Transverse colon (tissue), 4 donors: ENCODE measurements around the gene FBXO17. TPM values are rescaled to one million over a fixed set of nuclear protein-coding genes. Genes with fewer than 3 reads are reported as not detected.
"Not testable (repeated sequence)": the region's sequence is repeated elsewhere in the genome, so short reads cannot be mapped to it uniquely, and the experiment has no call there.

Experiments
- DNase-seq: peaks from one replicate; pipeline ENCODE4 v3.0.0-alpha.2; 2019
- H3K27ac ChIP-seq, 4 donors: fragments of 200-600 bp; sonication (generic); 2 replicates each; pipeline ENCODE4 v1.5.1; 2016 to 2018; ENCODE audit warnings: inconsistent platforms in 4 of 4
- H3K27me3 ChIP-seq: fragments of 200-600 bp; sonication (generic); 2 replicates; pipeline ENCODE4 v1.5.1; 2017; ENCODE audit warnings: inconsistent platforms
- H3K36me3 ChIP-seq, 4 donors: fragments of 200-600 bp; sonication (generic); 2 replicates each; pipeline ENCODE4 v1.5.1; 2017 to 2019; ENCODE audit warnings: inconsistent platforms in 4 of 4
- H3K4me1 ChIP-seq, 4 donors: fragments of 200-600 bp; sonication (generic); 2 replicates each; pipeline ENCODE4 v1.5.1; 2017 to 2020; ENCODE audit warnings: inconsistent platforms in 4 of 4
- H3K4me3 ChIP-seq, 4 donors: fragments of 200-600 bp; sonication (generic); 1 replicate in 1 of 4; 2 replicates in 3 of 4; pipeline versions ENCODE4 v1.5.1 to v1.6.1; 2017 to 2019; ENCODE audit warnings: inconsistent platforms in 4 of 4
- H3K9me3 ChIP-seq, 2 donors: fragments of 200-600 bp; sonication (generic); 2 replicates each; pipeline ENCODE4 v1.5.1; 2017 to 2019; ENCODE audit warnings: inconsistent platforms in 2 of 2
- EP300 ChIP-seq: sonication (generic); formaldehyde crosslinking; IDR thresholded peaks from one replicate; pipeline ENCODE4 v1.6.1; 2017; ENCODE audit warnings: antibody characterized with exemption, low read depth
- POLR2A ChIP-seq: fragments of 450-650 bp; IDR thresholded peaks from one replicate; pipeline ENCODE4 v1.6.1; 2016; ENCODE audit warnings: antibody characterized with exemption, mild to moderate bottlenecking, moderate library complexity
- POLR2AphosphoS5 ChIP-seq, 3 donors: sonication (generic); formaldehyde crosslinking; IDR thresholded peaks; one replicate each; pipeline ENCODE4 v1.6.1; 2016; ENCODE audit warnings: antibody characterized with exemption in 3 of 3
- WGBS, 2 donors: methylation state at CpG; one replicate each; pipeline ENCODE4 v1.1.5; 2018; ENCODE audit warnings: low coverage in 1 of 2; 5-methylcytosine and 5-hydroxymethylcytosine counted together
- in situ Hi-C, 4 donors: fragments of 200-750 bp; cut with MboI; loops; one replicate each; pipeline versions ENCODE4 v1.15.0 to v1.15.1; 2017; ENCODE audit warnings: low sequenced_read_pairs in 3 of 4, low pct_ligation_motif_present in 1 of 4, low pct_unique_long_range_greater_than_20kb in 1 of 4
- intact Hi-C: fragments of 100-400 bp; cut with DNase I; formaldehyde crosslinking; loops from one replicate; pipeline ENCODE4 v1.15.1; 2023; ENCODE audit warnings: low total_unique reads
- total RNA-seq, 4 donors: library from RNA; depleted of rRNA; stranded (reverse); fragments of >200 nt; gene quantifications; one replicate each; pipeline ENCODE4 v1.1.0, GENCODE V29; 2016
- TF ChIP-seq, protein P1 (sequence below), 5 experiments: fragments of 200-600 bp in 3 of 5; fragments of 450-650 bp in 2 of 5; sonication (generic) in 3 of 5; IDR thresholded peaks; 1 replicate in 2 of 5; 2 replicates in 3 of 5; pipeline ENCODE4 v1.5.1; 2016 to 2017; ENCODE audit warnings: antibody characterized with exemption in 5 of 5, inconsistent platforms in 3 of 5, mild to moderate bottlenecking in 2 of 5, moderate library complexity in 1 of 5

FBXO17 gene
- total RNA-seq, 4 donors from 2014 or later, result 2.2 to 7.8 (median 2.4) TPM

DNA sequence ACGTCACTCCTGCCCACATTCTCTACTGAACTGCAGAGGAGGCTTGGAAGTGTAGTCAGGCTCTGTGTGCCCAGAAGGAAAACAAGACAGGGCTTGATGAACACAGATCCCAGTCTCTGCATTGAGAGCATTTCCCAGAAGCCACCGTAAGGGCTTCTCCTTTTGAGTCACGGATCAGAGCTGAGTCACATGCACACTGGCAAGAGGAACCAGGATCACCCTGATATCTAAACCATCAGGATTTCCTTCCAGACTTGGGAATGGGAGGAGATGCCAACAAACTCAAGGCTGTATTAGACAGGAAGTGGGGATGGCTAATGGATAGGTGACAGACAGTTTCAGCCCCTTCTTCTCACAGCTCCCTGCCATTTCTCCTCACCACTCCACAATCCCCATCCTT is 17.7 kb upstream of the FBXO17 start:
- Histone ChIP-seq H3K4me1 (no peaks in the 10 kb centered on the region), H3K9me3 (no peaks in the 10 kb centered on the region), H3K27ac (no peak overlapping the region), H3K36me3 (no peaks in the 10 kb centered on the region), H3K27me3 (peaks cover 4% of the 10 kb centered on the region), H3K4me3 (no peak overlapping the region)
- TF ChIP-seq POLR2AphosphoS5 (IDR thresholded peaks at IDR 0.05) (no peak), POLR2A (no peak), EP300 (no peak)
- TF ChIP-seq, protein P1, sequence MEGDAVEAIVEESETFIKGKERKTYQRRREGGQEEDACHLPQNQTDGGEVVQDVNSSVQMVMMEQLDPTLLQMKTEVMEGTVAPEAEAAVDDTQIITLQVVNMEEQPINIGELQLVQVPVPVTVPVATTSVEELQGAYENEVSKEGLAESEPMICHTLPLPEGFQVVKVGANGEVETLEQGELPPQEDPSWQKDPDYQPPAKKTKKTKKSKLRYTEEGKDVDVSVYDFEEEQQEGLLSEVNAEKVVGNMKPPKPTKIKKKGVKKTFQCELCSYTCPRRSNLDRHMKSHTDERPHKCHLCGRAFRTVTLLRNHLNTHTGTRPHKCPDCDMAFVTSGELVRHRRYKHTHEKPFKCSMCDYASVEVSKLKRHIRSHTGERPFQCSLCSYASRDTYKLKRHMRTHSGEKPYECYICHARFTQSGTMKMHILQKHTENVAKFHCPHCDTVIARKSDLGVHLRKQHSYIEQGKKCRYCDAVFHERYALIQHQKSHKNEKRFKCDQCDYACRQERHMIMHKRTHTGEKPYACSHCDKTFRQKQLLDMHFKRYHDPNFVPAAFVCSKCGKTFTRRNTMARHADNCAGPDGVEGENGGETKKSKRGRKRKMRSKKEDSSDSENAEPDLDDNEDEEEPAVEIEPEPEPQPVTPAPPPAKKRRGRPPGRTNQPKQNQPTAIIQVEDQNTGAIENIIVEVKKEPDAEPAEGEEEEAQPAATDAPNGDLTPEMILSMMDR (IDR thresholded peaks at IDR 0.05), result no peak
- intact Hi-C loops, result no loop called here
- DNase-seq, result no peak
- 67% methylated on average over 3 of the region's 3 CpGs; no CpG with 5 or more reads in 1 of the 2 donors for WGBS, 2 donors
- in situ Hi-C loops, result no loop called here

DNA sequence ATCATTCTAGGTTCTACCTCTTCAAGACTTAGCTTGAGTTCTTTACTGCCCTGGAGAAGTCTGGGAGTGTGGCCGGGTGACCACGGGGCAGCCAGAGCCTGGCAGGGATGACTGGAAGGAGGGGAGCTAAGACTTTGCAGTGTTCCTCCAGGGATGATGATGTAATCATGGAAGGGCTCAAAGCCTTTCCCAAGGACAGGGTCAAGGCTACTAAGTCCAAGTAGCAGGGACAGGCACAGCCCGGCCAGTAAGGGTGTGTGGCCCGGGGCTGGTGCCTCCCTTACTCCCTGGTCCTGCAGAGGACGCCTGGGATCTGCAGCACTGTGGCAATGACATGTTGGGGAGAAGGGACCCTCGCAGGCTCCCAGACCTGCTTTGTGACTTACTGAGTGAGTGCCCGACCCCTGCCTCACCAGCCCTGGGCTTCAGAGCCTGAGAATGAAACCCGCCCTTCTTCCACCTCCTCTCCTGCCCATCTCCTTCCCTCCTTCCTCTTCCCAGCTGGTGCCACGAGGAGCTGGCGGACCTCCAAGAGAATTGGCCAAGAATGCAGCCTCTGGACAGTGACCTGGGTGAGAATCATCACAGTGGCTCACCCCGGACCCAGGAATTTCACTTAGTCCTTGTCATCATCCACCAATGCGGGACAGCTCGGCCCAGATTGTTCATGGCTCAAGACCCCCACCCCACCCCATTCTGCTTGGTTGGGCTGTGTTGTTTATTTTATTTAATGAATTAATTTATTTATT is 15.6 kb upstream of the FBXO17 start:
- intact Hi-C loops, result no loop called here

DNA sequence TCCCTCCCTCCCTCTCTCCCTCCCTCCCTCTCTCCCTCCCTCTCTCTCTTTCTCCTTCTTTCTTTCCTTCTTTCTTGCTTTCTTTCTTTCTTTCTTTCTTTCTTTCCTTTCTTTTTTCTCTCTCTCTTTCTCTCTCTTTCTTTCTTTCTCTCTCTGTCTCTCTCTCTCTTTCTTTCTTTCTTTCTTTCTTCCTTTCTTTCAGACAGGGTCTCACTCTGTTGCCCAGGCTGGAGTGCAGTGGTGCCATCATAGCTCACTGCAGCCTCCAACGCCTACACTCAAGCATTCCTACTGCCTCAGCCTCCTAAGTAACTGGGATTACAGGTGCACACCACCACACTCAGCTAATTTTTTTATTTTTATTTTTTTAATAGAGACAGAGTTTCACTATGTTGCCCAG is 14.1 kb upstream of the FBXO17 start:
- DNase-seq, H3K27me3 ChIP-seq, H3K27ac ChIP-seq, H3K4me1 ChIP-seq, intact Hi-C loops, in situ Hi-C loops, H3K9me3 ChIP-seq, H3K36me3 ChIP-seq, H3K4me3 ChIP-seq: not testable (repeated sequence)
- 38 to 50% methylated on average over 1 of the region's 1 CpG for WGBS, 2 donors

More for the DNA sequence above, 15.6 kb upstream of the FBXO17 start:
- H3K27ac ChIP-seq, result no peak overlapping the region
- peaks cover 4% of the 10 kb centered on the region for H3K27me3 ChIP-seq
- TF ChIP-seq EP300, result no peak
- TF ChIP-seq POLR2AphosphoS5 (IDR thresholded peaks at IDR 0.05), result no peak
- TF ChIP-seq, protein P1 (IDR thresholded peaks at IDR 0.05), result no peak
- TF ChIP-seq POLR2A, result no peak
- no peaks in the 10 kb centered on the region for H3K36me3 ChIP-seq
- H3K9me3 ChIP-seq, result no peaks in the 10 kb centered on the region
- no peak overlapping the region for H3K4me3 ChIP-seq
- no peaks in the 10 kb centered on the region for H3K4me1 ChIP-seq
- WGBS, 2 donors, result 51 to 69% methylated on average over 4 to 12 of the region's 13 CpGs
- no peak for DNase-seq
- in situ Hi-C loops, result no loop called here

DNA sequence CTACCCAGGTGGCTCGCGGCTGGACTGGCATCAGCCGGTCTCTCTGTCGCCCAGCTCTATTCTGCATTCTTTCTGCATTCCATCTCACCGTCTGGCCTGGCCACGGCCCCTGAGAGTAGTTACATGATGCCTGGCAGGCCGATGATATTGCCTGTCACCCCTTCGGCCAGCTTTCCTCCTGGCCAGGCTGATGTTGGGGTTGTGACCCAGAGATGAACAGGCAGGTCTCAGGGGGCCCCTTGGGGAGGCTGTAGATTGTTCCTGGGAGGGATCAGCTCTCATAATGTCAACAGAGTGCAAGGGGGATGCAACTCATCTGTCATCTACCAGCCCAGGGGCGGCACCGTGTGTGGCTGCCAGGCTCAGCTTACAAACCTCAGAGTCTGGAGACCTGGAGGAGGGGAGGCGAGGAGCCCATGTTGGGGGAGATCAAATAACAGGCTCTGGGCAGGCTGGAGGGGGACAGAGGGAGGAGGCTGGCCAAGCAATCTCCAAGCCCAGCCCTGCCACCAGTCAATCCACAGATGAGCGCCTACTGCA is 13.6 kb upstream of the FBXO17 start:
- no peaks in the 10 kb centered on the region for H3K36me3 ChIP-seq
- no peak overlapping the region for H3K4me3 ChIP-seq
- DNase-seq, result no peak
- no peak overlapping the region for H3K27ac ChIP-seq
- no peaks in the 10 kb centered on the region for H3K4me1 ChIP-seq
- TF ChIP-seq, protein P1 (IDR thresholded peaks at IDR 0.05), result no peak
- TF ChIP-seq POLR2A (no peak), EP300 (no peak), POLR2AphosphoS5 (IDR thresholded peaks at IDR 0.05) (no peak)
- WGBS, 2 donors, result 9 to 83% methylated on average over 1 to 12 of the region's 12 CpGs
- intact Hi-C loops, result no loop called here
- H3K27me3 ChIP-seq, result peaks cover 4% of the 10 kb centered on the region
- H3K9me3 ChIP-seq, result no peaks in the 10 kb centered on the region
- in situ Hi-C loops, result no loop called here

DNA sequence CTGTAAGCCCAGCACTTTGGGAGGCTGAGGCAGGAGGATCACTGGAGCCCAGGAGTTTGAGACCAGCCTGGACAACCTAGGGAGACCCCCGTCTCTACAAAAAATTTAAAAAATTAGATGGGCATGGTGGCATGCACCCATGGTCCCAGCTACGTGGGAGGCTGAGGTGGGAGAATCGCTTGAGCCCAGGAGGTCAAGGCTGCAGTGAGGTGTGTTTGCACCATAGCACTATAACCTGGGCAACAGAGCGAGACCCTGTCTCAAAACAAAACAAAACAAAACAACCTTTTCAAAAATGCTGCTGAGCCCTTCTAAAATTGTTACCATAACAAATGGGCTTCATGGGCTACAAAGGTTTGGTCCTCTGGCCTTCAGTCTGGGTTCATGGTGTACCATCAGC is 13.1 kb upstream of the FBXO17 start:
- intact Hi-C loops, H3K27ac ChIP-seq, H3K4me3 ChIP-seq, H3K4me1 ChIP-seq, H3K36me3 ChIP-seq, DNase-seq, H3K9me3 ChIP-seq, in situ Hi-C loops, H3K27me3 ChIP-seq: not testable (repeated sequence)
- WGBS, 2 donors, result 88% methylated on average over 3 to 4 of the region's 4 CpGs

DNA sequence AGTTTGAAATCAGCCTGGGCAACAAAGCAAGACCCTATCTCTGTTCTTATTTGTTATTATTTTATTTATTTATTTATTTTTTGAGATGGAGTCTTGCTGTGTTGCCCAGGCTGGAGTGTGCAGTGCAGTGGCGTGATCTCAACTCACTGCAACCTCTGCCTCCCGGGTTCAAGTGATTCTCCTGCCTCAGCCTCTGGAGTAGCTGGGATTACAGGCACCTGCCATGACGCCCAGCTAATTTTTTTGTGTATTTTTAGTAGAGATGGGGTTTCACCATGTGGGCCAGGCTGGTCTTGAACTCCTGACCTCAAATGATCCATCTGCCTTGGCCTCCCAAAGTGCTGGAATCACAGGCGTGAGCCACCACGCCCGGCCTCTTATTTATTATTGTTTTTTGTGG is 12.2 kb upstream of the FBXO17 start:
- H3K27ac ChIP-seq, H3K27me3 ChIP-seq, H3K36me3 ChIP-seq, H3K9me3 ChIP-seq, H3K4me3 ChIP-seq, intact Hi-C loops, in situ Hi-C loops, H3K4me1 ChIP-seq, DNase-seq: not testable (repeated sequence)
- 75 to 87% methylated on average over 2 to 6 of the region's 6 CpGs for WGBS, 2 donors
